ENCODE measurements around the gene GGN.
"Not testable (repeated sequence)": the region's sequence is repeated elsewhere in the genome, so short reads cannot be mapped to it uniquely, and the experiment has no call there.

The GGN gene

DNA sequence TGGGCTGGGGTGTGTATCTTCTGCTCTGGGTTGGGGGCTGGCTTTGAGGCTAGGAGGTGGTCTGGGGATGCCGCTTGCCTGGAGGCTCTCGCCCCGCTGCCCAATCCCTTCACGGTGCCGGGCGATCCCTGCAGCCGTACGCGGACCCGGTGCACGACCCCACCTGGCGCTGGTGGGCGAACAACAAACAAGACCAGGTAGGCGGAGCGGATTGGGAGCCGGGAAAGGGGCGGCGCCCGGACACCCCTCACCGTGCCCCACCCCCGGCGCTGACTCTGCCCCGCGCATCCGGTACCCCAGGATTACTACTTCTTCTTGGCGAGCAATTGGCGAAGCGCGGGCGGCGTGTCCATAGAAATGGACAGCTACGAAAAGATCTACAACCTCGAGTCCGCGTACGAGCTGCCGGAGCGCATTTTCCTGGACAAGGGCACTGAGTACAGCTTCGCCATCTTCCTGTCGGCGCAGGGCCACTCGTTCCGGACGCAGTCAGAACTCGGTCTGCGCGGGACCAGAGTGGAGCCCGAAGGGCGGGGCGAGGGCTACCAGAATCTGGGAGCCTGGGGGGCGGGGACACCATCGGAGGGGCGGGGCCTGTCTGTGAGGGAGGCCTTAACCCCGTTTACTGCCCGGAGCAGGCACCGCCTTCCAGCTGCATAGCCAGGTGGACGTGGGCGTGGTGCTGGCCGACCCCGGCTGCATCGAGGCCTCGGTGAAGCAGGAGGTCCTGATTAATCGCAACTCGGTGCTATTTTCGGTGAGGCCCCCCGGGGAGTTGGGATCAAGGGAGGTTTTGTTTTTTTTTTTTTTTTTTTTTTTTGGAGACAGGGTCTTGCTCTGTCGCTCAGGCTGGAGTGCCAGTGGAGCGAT lies 25.5 kb downstream of the GGN start:
- DNase-seq (ENCODE audit: low spot score) = no peak

DNA sequence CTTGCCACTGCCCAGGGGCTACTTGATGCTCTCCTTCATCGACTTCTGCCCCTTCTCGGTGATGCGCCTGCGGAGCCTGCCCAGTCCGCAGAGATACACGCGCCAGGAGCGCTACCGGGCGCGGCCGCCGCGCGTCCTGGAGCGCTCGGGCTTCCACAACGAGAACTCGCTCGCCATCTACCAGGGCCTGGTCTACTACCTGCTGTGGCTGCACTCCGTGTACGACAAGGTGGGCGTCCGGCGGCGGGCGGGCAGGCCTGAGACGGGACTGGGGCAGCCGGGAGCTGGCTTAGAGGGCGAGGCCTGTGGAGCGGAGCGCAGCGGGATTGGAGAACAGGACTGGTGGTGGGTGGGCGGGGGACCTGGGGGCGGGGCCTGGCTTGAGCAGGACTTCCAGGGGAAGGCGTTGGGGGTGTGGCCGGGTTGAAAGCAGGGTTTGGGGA lies 26.2 kb downstream of the GGN start:
- peak; percentile 38 for DNase-seq (ENCODE audit: low spot score)

GRCh38 chr19:38360839-38361631 lies 26.8 kb downstream of the GGN start:
- no peak for DNase-seq (ENCODE audit: low spot score)

GRCh38 chr19:38360351-38360750 lies 27.5 kb downstream of the GGN start:
- no peak for DNase-seq (ENCODE audit: low spot score)

GRCh38 chr19:38359242-38360021 lies 28.4 kb downstream of the GGN start:
- no peak for DNase-seq (ENCODE audit: low spot score)

DNA sequence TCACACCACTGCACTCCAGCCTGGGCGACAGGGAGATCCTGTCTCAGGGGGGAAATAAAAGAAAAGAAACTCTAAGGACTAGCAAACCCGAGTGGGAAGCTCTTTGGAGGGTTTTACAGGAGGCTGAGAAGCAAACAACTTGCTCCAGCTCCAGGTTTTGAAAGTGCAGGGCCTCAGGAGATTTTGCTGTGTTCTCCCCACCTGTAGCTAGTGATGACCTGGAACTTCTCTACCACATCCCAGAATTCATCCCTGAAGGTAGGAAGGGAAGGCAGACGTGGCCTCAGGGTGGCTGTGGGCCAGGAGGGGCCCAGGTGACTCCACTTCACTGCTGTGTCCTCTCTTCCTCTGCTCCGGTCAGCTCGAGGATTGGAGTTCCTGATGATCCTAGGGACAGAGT lies 29.8 kb downstream of the GGN start:
- no peak for DNase-seq (ENCODE audit: low spot score)

GRCh38 chr19:38355728-38356725 lies 31.8 kb downstream of the GGN start:
- DNase-seq (ENCODE audit: low spot score) = no peak

DNA sequence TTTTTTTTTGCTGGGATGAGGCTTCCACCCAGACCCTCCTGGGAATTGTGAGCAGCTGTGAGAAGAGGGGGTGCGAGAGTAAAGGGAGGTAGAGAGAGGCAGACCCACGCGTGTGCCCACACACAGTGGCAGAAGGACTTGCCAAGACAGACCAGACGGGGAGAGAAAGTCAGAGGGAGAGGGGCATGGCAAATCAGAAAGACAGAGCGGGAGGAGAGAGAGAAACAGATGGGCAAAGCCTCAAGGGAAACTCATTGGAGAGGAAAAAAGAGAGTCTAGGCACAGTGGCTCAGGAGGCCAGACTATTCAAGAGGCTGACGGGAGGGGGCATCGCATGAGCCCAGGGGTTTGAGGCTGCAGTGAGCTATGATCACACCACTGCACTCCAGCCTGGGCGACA lies 35.2 kb downstream of the GGN start:
- no peak for DNase-seq (ENCODE audit: low spot score)

- no peak for DNase-seq (ENCODE audit: low spot score)
Observed at GRCh38 chr19:38351865-38352395, 35.9 kb downstream of the GGN start.

- no peak for DNase-seq (ENCODE audit: low spot score)
Observed at GRCh38 chr19:38350883-38351282, 37.0 kb downstream of the GGN start.

- no peak for DNase-seq (ENCODE audit: low spot score)
Observed at GRCh38 chr19:38346837-38347236, 41.0 kb downstream of the GGN start.

DNA sequence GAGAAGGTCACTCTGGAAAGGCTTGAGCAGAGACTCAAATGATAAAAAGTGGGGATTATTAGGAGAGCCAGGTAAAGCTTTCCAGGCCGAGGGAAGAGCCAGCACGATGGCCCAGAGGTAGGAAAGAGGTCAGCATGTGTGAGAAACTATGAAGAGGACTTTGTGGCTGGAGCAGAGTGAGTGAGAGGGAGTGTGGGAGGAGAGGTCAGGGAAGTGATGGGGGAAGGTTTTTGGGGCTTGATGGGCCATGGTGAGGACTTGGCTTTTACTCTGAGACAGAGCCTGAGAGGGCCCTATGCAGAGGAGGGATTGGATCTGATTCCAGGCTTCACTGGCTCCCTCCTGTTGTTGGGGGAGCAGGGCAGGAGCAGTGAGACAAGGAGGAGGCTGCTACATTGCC lies 46.9 kb downstream of the GGN start:
- no peak for DNase-seq (ENCODE audit: low spot score)

DNA sequence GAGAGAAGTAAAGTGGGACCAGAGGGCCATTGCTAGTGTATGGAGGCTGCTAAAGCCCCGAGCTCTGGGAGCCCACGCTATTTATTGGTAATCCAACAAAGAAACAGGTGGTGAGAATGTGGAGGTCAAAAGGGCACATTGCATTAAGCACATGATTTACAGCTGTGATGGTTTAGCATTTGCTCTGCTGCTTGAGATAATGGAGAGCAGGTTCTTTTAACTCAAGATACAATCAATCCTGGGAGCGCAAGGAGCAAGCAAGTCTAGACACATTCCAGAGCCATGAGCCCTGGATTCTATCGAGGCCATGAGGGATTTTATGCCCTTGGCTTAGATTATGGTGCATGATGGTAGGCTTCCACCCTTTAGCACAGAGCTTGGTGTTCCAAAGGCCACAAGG lies 48.8 kb downstream of the GGN start:
- not testable (repeated sequence) for DNase-seq (ENCODE audit: low spot score)

GRCh38 chr19:38337360-38337653 lies 50.5 kb downstream of the GGN start:
- DNase-seq (ENCODE audit: low spot score) = no peak

- peak; percentile 90 for DNase-seq (ENCODE audit: low spot score)
Observed at GRCh38 chr19:38336638-38337359, 51.0 kb downstream of the GGN start.

DNA sequence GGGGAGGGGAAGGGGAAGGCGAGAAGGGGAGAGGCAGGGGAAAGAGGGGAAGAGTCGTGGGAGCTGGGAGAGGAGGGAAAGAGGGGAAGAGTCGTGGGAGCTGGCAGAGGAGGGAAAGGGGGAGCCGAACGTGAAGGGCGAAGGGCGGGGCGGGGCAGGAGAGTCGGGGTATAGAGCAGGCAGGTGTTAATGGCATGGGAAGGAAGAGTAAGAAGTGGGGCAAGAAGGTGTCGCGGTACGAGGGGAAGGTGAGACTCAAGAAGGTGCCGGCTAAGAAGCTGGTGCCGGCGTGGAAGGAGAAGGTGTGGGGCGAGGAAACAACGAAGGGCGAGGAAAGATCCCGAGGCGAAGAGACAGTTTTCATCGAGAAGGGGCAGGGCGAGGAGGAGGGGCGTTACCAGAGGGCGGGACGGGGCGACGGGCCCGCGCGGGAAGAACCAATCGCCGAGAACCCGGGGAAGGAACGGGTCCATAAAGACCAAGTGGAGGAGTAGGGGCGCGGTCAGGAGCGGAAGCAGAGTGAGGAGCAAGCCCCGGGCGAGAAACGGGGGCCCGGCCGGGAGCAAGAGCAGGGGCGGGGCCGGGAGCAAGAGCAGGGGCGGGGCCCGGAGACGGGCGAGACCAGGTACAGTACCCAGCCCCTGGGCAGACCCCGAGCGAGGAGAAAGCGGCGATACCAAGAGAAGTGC lies 51.7 kb downstream of the GGN start:
- DNase-seq (ENCODE audit: low spot score) = peak; percentile 96

Data from globus pallidus (tissue), 1 donor.